ENCODE results near the gene ADCY2.

Gene ADCY2

DNA sequence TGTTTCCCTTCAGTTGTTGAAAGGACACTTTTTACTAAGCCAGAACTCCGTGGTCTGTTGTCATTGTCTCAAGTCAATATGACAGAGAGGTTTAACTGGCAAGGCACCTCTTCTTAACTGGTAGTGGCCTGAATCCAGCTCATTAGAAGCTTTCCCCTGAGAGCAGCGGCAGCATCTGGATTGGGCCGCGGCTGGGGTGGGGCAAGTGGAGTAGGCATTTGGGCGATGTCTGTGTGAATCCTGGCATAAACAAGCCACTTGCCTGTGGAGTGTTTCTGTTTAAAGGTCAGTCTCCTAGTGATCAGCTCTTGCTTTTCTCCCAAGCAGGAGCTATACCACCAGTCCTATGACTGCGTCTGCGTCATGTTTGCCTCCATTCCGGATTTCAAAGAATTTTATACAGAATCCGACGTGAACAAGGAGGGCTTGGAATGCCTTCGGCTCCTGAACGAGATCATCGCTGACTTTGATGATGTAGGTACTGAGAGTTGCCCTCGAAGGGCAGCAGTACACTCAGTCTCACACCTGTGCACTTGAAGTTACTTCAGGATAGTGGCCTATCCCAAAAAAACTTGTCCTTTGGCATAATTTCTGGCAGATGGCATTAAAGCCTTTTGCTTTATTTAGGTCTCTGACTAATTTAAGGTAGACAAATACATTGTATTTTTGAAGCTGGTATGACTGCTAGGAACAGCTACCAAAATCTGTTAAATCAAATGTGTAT is 406.1 kb downstream of the ADCY2 start:
- no peak for DNase-seq

DNA sequence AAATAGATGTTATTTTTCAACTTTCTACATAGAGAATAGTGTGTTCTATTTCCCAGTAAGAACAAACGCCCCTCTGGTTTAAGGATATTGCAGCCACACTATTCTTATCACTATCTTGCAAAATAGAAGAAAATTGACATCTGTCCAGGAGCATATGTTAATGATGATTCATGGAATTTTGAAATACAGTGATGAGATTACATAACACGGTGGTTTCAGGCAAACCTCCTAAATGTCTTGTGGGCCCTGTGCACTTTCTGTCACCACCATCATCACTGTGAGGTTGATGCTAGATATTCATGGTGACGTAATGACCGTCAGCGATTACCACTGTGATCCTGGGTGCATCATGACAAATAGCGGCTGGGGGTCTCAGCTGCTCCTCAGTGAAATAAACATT is 406.9 kb downstream of the ADCY2 start:
- no peak for DNase-seq

DNA sequence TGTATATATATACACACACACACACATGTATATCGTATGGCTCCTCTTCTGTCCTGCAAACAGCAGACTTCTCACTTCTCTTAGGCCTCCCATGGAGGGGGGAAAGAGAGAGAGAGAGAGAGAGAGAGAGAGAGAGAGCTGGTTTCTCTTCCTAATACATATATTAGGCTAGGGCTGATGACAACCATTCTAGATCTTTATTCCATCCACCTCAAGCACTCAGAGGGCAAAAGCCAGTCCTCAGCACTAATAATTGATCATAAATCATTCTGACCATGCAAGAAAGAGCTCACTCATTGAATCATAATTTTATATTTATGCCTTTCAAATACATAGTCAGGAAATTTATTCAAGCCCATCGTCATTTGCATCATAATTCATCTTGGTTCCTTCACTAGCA is 408.0 kb downstream of the ADCY2 start:
- DNase-seq, result no peak

DNA sequence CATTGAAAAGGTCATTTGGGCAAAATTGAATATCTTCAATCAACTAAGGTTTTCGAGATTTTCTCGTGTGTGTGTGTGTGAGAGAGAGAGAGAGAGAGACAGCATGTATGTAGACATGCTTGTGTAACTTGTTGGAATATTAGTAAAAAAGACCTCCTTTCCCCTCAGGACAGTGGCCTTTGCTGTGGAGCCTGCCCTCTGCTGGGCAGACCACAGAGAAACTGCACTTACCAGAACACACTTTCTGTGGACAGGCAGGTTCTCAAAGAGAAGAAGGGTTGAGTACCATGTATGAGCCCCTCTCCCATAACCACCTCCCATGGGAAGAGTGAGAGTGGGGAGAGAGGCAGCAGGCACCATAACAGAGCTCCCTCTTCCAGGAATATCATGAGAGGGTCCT is 409.4 kb downstream of the ADCY2 start:
- no peak for DNase-seq

DNA sequence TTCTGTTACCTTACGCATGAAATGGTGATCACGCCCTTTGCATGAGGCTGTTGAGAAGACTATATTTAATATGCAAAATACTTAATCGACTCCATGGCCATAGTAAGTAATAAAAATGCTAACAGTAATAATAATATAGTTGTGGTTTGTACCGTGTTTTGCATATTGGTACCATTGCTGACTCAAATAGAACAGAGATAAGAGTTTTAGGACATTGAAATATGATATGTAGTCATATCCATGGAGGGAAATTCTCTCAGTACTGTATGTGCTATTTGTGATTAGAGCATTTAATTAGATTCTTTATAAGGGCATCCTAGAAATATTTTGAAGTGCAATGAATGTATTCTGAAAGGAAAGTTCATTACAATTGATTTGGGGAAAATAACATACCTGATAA is 413.1 kb downstream of the ADCY2 start:
- DNase-seq, result no peak

DNA sequence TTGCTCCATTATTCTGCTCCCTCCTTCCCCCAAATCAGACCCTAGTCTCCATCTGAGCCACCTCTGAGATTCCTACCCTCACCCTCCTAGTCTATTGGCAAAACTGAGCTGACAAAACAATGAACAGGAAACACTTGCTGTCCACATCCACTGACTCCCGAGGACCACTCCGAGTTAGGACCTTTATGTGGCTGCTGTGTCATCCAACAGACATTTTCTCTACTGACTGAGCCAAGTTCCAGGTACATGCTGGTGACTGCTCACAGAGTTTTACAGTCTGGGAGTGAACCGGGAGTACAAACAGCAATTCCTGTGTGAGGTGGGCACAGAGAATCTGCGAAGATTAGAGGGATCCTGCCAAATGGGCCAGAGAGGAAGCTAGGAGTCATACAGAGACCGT is 415.8 kb downstream of the ADCY2 start:
- no peak for DNase-seq

DNA sequence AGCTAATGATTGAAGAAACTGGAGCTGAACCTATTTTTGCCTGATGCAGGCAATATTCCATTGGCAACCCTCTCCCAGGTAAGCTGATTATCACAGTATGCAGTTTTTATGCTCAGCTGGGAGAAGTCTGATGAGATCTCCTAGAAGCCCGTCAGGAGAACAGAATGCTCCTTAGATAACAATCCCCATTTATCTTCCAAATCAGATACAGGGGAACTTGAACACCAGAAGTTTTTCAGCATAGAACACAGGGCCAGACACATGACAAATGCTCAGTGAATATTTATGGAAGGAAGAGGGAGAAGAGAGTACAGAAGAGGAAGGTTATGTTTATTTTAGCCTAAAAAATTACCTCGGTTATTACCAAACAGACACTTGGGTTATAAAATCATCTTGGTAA is 417.1 kb downstream of the ADCY2 start:
- DNase-seq, result no peak

DNA sequence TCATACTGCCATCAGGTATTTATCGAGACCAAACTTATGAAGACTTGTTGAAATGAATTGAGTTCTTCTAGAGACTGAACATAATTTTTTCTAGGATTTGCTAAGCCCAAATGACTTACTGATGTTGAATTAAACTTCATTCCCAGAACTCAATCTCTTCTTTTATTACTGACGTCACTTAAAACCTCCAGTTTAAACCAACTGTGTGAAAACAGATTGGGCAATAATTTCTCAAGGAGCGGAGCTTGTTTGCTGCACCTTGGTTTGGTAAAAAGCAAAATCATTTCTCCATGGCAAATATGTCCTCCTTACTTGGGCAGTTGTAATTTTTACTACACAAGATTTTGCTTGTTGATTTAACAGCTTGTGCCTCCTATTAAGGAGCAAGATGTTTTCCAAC is 417.6 kb downstream of the ADCY2 start:
- DNase-seq, result no peak

DNA sequence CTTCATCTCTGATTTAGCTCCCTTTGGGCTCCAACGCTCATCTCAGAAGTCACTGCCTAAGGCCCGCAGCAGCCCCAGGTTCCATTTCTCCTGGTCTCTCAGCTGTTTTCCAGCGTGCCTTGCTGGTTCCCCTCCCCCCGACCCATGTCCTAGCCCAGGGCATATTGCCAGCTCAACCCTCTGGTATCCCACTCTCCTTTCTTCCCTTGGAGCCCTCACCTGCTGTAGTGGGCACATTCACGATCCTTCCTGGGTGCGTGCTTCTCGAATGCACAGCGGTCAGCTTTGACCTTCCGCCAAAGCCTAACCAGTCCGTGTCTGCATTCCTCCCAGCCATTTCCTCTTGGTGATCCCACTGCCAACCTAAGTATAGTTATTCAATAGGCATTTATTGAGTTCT is 418.9 kb downstream of the ADCY2 start:
- DNase-seq, result no peak

DNA sequence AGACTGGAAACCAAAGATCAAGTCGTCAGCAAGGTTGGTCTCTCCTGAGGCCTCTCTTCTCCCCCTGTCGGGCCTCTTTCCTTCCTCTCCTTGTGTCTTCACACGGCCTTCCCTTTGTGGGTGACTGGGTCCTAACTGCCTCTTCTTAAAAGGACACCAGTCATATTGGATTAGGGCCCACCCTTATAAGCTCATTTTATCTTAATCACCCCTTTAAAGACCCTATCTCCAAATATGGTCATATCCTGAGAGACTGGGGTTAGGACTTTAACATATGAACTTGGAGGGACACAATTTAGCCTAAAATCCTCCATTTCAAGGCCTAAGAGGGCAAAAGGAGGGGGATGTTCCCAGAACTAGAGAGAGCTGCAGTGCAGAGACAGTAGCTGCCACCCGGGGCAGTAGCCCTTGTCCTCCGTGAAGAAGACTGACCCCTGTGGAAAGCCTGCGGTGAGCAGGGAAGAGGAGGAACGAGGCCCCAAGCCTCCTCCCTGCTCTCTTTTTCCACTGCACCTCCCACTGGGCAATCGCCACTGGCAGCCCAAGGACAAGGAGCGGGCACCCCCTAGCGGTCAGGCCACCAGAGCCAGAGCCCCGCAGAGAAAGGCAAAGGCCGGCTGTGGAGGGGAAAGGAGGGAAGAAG is 420.1 kb downstream of the ADCY2 start:
- peak; percentile 83 for DNase-seq

DNA sequence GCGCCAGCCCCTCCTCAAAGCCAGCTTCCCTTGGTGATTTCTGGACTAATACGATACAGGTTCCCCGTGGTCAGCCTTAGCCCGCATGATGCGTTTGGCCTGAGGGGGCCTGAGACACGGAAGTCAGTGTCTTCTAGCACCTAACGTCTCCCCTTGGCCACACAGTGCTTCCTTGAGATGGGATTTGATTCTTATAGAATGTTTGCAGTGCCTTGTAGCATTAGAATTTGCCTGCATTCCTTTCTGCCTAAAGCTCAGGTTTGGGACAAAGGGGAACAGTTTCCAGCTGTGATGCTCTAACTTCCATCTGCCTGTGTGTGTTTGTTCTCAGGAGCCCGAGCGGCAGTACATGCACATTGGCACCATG is 420.6 kb downstream of the ADCY2 start:
- DNase-seq, result no peak

DNA sequence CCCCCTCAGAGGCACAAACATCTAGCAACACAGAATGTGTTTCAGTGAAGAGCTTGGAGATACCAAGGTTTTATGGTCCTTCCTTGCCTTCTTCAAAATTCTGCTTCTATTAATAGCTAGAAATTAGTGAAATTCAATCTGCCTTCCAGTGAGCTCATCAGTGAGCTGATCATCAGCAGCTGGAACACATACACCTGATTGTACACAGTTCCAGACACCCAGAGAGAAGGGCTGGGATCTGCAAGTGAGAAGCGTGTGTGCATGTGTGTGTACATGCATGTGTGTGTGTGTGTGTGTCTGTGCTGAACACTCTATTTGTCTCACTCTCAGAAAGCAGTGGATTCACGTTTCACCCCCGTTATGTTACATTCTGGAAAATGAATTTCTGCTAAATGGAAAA is 426.5 kb downstream of the ADCY2 start:
- no peak for DNase-seq

DNA sequence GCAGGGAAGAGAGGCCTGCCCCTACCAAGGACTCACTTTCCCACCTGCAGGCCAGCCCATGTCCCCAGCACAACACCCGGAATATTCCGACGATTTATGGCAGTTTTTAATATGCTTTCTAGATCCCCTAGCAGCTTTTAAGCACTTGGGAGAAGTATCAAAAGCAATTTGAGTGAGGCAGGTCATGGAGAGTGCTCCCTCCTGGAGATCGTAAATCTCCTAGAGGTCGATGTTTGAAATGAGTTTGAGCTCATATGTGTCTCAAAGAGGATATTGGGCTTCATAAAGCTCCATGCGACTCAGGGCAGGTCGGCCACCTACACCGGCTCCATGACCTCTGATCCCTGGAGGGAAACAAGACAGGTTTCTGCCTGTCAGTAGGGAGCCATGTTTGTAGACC is 427.7 kb downstream of the ADCY2 start:
- no peak for DNase-seq

DNA sequence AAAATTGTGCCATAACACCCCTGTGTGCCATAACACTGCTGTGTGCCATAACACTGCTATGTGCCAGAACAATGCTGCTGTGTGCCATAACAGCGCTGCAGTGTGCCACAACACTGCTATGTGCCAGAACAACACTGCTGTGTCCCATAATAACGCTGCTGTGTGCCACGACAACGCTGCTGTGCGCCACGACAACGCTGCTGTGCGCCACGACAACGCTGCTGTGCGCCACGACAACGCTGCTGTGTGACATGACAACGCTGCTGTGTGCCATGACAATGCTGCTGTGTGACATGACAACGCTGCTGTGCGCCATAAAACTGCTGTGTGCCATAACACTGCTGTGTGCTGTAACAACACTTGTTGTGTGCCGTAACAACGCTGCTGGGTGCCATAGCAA is 429.1 kb downstream of the ADCY2 start:
- no peak for DNase-seq

DNA sequence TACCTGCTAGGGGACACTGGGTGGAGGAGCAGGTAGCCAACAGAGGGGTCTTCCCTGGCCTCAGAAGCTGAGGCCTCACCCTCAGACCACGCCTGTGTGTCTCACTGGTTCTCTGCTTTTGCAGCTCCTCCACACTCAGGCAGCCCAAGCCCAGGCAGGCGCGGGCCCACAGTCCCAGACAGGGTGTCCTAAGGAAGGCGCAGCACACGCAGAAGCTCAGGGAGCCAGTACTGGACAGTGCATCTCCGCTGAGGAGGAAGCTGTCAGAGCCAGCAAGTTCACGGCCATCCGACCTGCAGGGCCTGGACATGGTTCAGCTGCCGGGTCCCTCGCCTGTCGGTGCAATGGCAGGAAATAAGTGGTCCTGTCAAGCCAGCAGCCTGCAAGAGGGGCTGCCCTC is 429.7 kb downstream of the ADCY2 start:
- no peak for DNase-seq

DNA sequence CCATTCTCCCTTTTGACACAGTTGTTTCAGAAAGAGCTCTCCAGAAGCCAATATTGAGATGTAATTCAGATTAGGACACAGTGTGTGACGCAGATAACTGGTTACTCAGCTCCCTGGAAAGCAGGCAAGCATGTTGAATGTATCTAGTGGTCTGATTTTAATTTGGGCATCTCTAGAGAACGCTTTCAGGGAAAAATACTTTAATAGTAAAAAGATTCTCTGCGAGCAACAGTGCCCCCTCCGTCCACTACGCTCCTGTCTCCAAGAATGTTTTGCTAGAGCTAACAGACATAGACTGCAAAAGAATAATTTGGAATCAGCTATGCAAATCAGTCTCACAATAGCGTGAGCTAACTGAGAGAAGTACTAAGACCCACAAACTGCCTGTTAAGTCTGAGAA is 431.7 kb downstream of the ADCY2 start:
- no peak for DNase-seq

DNA sequence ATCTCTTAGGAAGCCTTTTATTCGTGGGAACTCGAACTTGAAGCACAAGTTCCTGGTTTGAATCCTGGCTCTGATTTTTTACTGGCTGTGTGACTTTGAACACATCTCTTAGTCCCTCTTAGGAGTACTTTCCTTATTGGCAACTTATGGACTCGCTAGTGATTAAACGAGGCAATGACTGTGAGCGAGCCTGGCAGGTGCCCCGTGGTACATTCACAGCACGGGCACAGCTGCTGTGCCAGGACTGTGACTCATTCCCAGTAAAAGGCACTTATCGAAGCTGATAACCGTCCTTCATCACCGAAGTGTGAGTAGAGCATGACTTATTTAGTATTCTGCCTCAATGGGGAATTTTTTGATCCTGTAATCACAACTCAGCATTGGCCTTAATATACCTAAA is 432.3 kb downstream of the ADCY2 start:
- DNase-seq, result no peak

DNA sequence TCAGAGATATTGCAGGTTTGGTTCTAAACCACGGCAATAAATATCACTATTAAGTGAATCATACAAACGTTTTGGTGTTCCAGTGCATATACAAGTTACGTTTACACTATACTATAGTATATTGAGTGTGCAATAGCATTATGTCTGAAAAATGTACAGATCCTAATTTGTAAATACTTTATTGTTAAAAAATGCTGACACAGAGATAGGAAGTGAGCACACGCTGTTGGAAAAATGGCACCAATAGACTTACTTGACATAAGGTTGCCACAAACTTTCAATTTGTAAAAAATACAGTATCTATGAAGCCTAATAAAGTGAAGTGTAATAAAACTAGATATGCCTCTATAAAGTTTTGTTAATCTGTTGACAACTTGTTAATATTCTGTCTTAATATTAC is 439.0 kb downstream of the ADCY2 start:
- no peak for DNase-seq

DNA sequence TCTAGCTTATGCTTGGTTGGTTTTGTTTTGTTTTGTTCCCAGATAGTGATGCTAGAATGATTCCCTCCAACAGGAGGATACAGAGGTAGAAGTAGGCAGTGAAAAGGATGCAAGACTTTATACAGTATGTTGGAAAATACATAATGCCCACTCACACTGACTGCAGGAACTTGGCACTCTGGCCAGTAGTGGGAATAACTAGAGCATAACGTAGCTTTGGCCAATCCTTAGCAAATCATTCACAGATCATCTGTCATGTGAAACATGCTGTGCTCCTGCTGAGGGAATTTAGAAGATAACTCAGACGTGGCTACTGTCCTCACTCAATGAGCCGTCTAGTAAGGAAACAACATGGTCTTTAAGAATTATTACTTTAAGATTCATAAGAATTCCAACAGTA is 441.5 kb downstream of the ADCY2 start:
- DNase-seq, result no peak

DNA sequence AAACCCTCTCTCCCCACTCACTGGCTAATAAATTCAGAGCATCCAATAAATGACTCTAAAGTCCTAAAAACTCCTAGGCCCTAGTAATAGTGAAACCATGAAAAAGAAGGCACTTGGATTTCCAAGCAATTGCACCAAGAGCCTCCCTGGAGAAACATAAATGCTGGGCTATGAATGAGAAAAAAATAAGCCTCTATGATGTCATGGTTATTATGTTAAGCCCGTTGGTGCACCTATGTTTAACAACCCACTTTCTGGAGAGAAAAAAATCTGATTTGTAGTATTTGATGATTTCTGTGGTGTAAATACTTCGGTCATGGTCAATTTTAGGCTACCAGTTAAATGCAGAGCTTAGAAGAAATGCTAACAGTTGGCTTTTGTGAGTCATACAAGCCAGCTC is 446.6 kb downstream of the ADCY2 start:
- no peak for DNase-seq

DNA sequence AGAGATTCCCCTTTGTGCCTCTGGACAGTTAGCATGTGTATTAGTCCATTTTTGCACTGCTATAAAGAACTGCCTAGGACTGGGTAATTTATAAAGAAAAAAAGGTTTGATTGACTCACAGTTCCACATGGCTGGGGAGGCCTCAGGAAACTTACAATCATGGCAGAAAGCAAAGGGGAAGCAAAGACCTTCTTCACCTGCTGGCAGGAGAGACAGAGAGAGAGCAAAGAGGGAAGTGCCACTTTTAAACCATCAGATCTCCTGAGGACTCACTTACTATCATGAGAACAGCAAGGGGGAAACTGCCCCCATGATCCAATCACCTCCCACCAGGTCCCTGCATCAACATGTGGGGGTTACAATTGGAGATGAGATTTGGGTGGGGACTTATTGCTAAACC is 449.0 kb downstream of the ADCY2 start:
- DNase-seq, result no peak

DNA sequence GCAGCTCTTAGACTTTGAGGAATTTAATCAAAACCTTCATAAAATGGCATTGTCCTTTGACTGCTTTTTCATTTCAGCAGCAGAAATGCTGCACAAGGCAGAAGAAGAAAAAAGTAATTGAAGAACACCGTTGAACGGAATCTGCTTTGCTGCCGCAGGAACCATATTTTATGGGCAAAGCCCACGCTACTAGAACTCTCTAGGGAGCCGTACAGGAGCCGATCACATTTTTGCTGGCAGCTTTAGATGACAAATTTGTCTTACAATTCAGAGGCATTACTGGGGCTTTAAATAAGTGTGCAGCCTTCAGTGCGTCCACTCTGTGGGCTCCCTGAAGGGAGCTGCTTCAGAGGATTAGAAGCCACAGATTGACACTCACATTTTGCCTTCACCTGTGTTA is 449.6 kb downstream of the ADCY2 start:
- DNase-seq, result no peak

DNA sequence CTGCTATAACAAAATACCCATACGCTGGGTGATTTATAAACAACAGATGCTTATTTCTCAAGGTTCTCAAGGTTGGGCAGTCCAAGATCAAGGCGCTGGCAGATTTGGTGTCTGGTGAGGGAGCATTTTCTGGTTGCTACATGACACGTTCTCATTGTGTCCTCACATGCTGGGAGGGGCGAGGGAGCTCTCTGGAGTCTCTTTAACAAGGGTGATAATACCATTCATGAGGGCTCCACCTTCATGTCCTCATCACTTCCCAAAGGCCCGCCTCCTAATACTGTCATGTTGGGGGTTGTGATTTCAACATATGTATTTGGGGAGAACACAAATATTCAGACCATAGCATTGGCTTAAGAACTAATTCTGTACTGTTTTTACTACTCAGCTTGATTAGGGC is 450.4 kb downstream of the ADCY2 start:
- no peak for DNase-seq

DNA sequence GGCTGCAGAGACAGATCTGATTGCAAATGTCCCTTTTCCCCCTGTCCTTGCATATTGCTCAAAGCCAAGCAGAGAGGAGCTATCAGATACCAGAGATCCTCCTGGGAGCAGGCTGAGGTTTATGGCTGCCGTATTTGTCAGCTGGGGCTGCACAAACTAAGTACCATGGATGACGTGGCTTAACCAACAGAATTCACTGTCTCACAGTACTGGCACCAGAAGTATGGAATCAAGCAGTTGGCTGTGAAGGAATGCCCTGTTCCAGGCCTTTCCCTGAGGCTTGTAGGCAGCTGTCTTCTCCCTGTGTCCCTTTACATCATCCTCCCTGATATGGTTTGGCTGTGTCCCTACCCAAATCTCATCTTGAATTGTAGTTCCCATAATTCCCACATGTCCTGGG is 452.4 kb downstream of the ADCY2 start:
- DNase-seq, result no peak

DNA sequence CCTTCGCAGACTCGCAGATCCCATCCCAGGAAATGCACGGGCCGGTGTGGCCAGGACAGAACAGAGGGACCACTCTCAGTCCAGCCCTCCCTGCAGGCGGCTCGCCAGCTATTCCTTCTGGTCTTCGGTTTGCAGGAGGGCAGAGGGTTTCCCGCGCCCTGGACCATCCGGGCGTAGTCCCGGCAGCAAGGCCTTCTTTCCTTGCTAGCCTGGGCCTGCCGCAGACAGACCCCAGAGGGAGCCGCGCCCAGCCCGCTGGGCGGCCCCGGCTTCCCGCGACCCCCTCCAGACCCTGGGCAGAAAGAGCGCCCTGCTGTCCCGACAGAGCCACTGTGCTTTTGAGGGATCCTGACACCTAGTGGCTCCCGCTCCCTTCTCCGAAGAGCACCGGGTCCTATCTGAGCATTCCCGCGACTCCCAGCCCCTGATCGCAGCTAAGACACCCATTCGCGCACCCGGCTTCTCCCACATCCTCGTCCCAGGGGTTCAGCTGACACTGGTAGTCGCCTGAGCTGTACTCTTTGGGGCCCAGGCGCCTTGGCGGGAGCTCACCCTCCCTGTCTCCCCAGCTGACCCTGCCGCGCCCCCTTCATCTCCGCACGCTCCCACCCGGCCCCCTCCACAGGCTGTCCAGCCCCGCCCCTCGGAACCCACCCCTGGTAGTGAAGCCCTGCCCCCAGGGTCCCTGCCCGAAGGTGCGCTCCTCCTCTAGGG is 453.9 kb downstream of the ADCY2 start:
- peak; percentile 21 for DNase-seq
